DOHH2 (cell line): ENCODE results near the gene HLA-DOA.

ENCODE experiments used
- CTCF ChIP-seq: fragments of 200-600 bp; sonication (generic); IDR thresholded peaks from one replicate; pipeline ENCODE4 v1.5.1; 2014; ENCODE audit warnings: antibody characterized with exemption, mild to moderate bottlenecking, low read depth, low read length; ENCODE audit not compliant: poor library complexity, severe bottlenecking
- EZH2phosphoT487 ChIP-seq: fragments of 200-600 bp; sonication (generic); IDR thresholded peaks from 2 replicates; pipeline ENCODE4 v1.6.1; 2017; ENCODE audit warnings: borderline replicate concordance, mild to moderate bottlenecking, antibody characterized with exemption, low read length, moderate library complexity, mixed read lengths

GRCh38 chr6:33007831-33008400 is 1.5 kb downstream of the HLA-DOA start:
- TF ChIP-seq CTCF (no peak), EZH2phosphoT487 (no peak)
